ENCODE data around the gene SALL3. TPM values are rescaled to one million over a fixed set of nuclear protein-coding genes. Genes with fewer than 3 reads are reported as not detected.

SALL3 gene
- total and polyA plus RNA-seq, 2 experiments from 2014 or later: 0.30 to 1.1 TPM

DNA sequence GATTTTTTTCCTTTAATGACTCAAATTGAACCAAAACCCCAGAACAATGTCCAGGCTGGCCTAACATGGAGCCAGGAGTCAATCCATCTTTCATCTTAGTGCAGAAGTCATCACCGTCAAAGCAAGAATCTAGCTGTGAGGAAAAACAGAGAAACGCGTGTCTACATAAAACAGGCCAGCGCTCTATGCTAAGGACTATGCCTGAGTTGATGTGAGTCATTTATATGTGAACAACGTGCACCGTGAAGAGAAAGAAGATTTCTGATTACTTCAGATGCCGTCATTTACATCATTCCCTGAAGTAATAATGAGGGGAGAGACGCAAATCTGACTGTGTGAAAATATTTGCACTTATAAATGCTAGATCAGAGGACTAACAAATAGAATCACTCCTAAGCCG lies 34.0 kb upstream of the SALL3 start:
- no peak for DNase-seq (ENCODE audit: low spot score)
- H3K4me2 ChIP-seq: no peak overlapping the region
- H2AFZ ChIP-seq: no peak overlapping the region
- no peaks in the 10 kb centered on the region for H4K20me1 ChIP-seq (ENCODE audit: insufficient read depth, poor library complexity, severe bottlenecking)
- no peaks in the 10 kb centered on the region for H3K4me1 ChIP-seq (ENCODE audit: insufficient read depth)
- no peaks in the 10 kb centered on the region for H3K79me2 ChIP-seq
- TF ChIP-seq EZH2phosphoT487 (IDR thresholded peaks at IDR 0.05; ENCODE audit: low read depth, severe bottlenecking, unreplicated experiment) (no peak), EZH2 (IDR thresholded peaks at IDR 0.05; ENCODE audit: borderline replicate concordance) (no peak)
- TF ChIP-seq, protein P1, sequence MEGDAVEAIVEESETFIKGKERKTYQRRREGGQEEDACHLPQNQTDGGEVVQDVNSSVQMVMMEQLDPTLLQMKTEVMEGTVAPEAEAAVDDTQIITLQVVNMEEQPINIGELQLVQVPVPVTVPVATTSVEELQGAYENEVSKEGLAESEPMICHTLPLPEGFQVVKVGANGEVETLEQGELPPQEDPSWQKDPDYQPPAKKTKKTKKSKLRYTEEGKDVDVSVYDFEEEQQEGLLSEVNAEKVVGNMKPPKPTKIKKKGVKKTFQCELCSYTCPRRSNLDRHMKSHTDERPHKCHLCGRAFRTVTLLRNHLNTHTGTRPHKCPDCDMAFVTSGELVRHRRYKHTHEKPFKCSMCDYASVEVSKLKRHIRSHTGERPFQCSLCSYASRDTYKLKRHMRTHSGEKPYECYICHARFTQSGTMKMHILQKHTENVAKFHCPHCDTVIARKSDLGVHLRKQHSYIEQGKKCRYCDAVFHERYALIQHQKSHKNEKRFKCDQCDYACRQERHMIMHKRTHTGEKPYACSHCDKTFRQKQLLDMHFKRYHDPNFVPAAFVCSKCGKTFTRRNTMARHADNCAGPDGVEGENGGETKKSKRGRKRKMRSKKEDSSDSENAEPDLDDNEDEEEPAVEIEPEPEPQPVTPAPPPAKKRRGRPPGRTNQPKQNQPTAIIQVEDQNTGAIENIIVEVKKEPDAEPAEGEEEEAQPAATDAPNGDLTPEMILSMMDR (IDR thresholded peaks at IDR 0.05; ENCODE audit: poor library complexity): no peak
- no peaks in the 10 kb centered on the region for H3K9me3 ChIP-seq (ENCODE audit: low read depth)
- H3K27ac ChIP-seq: no peak overlapping the region
- H3K36me3 ChIP-seq (replicated peaks; ENCODE audit: insufficient read depth, low read depth): no peaks in the 10 kb centered on the region
- H3K4me3 ChIP-seq: no peak overlapping the region
- whole genome bisulfite sequencing (ENCODE audit: low lambda C conversion rate, missing lambda C conversion rate): 54% methylated on average over 9 of the region's 9 CpGs
- peaks cover 16% of the 10 kb centered on the region for H3K27me3 ChIP-seq
- H3K9me2 ChIP-seq (replicated peaks; ENCODE audit: insufficient read depth): no peaks in the 10 kb centered on the region

DNA sequence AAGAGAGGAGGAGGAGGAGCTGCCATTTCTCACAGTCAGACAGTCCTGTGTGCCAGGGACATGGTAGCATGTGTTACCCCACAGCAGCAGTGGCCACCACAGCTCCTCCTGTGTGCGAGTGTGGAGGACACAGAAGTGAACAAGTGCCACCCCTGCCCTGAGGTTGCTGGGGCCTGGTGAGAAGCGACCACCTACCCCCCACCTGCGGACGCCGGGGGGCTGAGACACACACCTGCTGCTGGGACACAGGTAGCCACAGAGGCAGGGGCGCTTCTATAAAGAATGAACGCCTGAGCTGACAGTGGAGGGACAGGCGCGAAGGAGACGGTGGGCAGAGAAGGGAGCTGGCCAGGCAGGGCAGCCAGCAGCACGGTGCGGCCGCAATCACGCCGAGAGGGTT lies 32.3 kb upstream of the SALL3 start:
- Histone ChIP-seq H4K20me1 (ENCODE audit: insufficient read depth, poor library complexity, severe bottlenecking) (no peaks in the 10 kb centered on the region), H3K36me3 (replicated peaks; ENCODE audit: insufficient read depth, low read depth) (no peaks in the 10 kb centered on the region), H3K79me2 (no peaks in the 10 kb centered on the region), H3K27ac (no peak overlapping the region), H2AFZ (no peak overlapping the region), H3K27me3 (peaks cover 16% of the 10 kb centered on the region), H3K4me2 (no peak overlapping the region), H3K4me3 (no peak overlapping the region), H3K9me2 (replicated peaks; ENCODE audit: insufficient read depth) (no peaks in the 10 kb centered on the region), H3K9me3 (ENCODE audit: low read depth) (no peaks in the 10 kb centered on the region), H3K4me1 (ENCODE audit: insufficient read depth) (no peaks in the 10 kb centered on the region)
- WGBS (ENCODE audit: low lambda C conversion rate, missing lambda C conversion rate): 96% methylated on average over 15 of the region's 15 CpGs
- TF ChIP-seq EZH2phosphoT487 (IDR thresholded peaks at IDR 0.05; ENCODE audit: low read depth, severe bottlenecking, unreplicated experiment) (no peak), EZH2 (IDR thresholded peaks at IDR 0.05; ENCODE audit: borderline replicate concordance) (no peak)
- TF ChIP-seq, protein P1 (IDR thresholded peaks at IDR 0.05; ENCODE audit: poor library complexity): no peak
- no peak for DNase-seq (ENCODE audit: low spot score)

- Histone ChIP-seq H3K36me3 (replicated peaks; ENCODE audit: insufficient read depth, low read depth) (no peaks in the 10 kb centered on the region), H3K4me3 (no peak overlapping the region), H2AFZ (no peak overlapping the region), H4K20me1 (ENCODE audit: insufficient read depth, poor library complexity, severe bottlenecking) (no peaks in the 10 kb centered on the region), H3K4me1 (ENCODE audit: insufficient read depth) (no peaks in the 10 kb centered on the region), H3K9me2 (replicated peaks; ENCODE audit: insufficient read depth) (no peaks in the 10 kb centered on the region), H3K9me3 (ENCODE audit: low read depth) (no peaks in the 10 kb centered on the region), H3K4me2 (no peak overlapping the region), H3K79me2 (no peaks in the 10 kb centered on the region), H3K27me3 (peaks cover 16% of the 10 kb centered on the region), H3K27ac (no peak overlapping the region)
- no peak for DNase-seq (ENCODE audit: low spot score)
- 64% methylated on average over 12 of the region's 12 CpGs for WGBS (ENCODE audit: low lambda C conversion rate, missing lambda C conversion rate)
- TF ChIP-seq EZH2phosphoT487 (IDR thresholded peaks at IDR 0.05; ENCODE audit: low read depth, severe bottlenecking, unreplicated experiment) (no peak), EZH2 (IDR thresholded peaks at IDR 0.05; ENCODE audit: borderline replicate concordance) (no peak)
- TF ChIP-seq, protein P1 (IDR thresholded peaks at IDR 0.05; ENCODE audit: poor library complexity): no peak
These were observed 31.4 kb upstream of the SALL3 start for GRCh38 chr18:78948221-78948620.

DNA sequence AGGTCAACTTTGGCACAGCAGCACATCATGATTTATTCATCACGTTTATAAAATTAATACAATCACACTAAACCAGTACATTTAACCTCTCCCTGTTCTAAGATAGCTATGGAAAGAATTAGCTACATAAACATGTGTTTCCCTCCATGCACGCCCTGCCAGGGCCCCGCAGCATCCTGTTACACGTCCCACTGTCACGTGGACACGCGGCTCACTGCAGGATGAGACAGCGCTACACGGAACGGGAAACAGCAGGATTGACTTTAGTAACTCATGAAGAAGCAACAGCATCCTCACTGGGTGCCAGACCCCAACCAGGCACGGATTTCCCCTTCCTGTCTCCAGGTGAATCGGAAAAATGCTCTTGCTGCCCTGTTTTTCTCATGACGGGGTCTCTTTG lies 30.9 kb upstream of the SALL3 start:
- no peak for TF ChIP-seq EZH2 (IDR thresholded peaks at IDR 0.05; ENCODE audit: borderline replicate concordance)
- TF ChIP-seq, protein P1 (IDR thresholded peaks at IDR 0.05; ENCODE audit: poor library complexity): no peak
- TF ChIP-seq EZH2phosphoT487 (IDR thresholded peaks at IDR 0.05; ENCODE audit: low read depth, severe bottlenecking, unreplicated experiment): no peak
- Histone ChIP-seq H4K20me1 (ENCODE audit: insufficient read depth, poor library complexity, severe bottlenecking) (no peaks in the 10 kb centered on the region), H3K79me2 (no peaks in the 10 kb centered on the region), H3K4me2 (no peak overlapping the region), H3K27ac (no peak overlapping the region), H3K9me2 (replicated peaks; ENCODE audit: insufficient read depth) (no peaks in the 10 kb centered on the region), H3K9me3 (ENCODE audit: low read depth) (no peaks in the 10 kb centered on the region), H2AFZ (no peak overlapping the region), H3K4me1 (ENCODE audit: insufficient read depth) (no peaks in the 10 kb centered on the region), H3K36me3 (replicated peaks; ENCODE audit: insufficient read depth, low read depth) (no peaks in the 10 kb centered on the region), H3K27me3 (peaks cover 16% of the 10 kb centered on the region), H3K4me3 (no peak overlapping the region)
- no peak for DNase-seq (ENCODE audit: low spot score)
- WGBS (ENCODE audit: low lambda C conversion rate, missing lambda C conversion rate): 82% methylated on average over 13 of the region's 13 CpGs
